Measurements from ENCODE around the gene PGLYRP2.
"Not testable (repeated sequence)": the region's sequence is repeated elsewhere in the genome, so short reads cannot be mapped to it uniquely, and the experiment has no call there.

The PGLYRP2 gene

GRCh38 chr19:15479391-15480345 is at the start of gene PGLYRP2:
Gene PGLYRP2 (minus strand): TSS chr19:15479501. CDS start chr19:15479371, 130 bp downstream.
- DNase-seq (ENCODE audit: low read depth in 2 of 3, low spot score in 1 of 3), result no peak

- DNase-seq (ENCODE audit: low read depth in 2 of 3, low spot score in 1 of 3), result no peak
Measured at GRCh38 chr19:15527705-15528104, 48.4 kb upstream of the PGLYRP2 start.

- no peak for DNase-seq (ENCODE audit: low read depth in 2 of 3, low spot score in 1 of 3)
Measured at GRCh38 chr19:15526408-15526807, 47.1 kb upstream of the PGLYRP2 start.

- DNase-seq (ENCODE audit: low read depth in 2 of 3, low spot score in 1 of 3), result no peak
Measured at GRCh38 chr19:15525291-15525690, 46.0 kb upstream of the PGLYRP2 start.

- DNase-seq (ENCODE audit: low read depth in 2 of 3, low spot score in 1 of 3), result no peak
Measured at GRCh38 chr19:15524781-15525180, 45.5 kb upstream of the PGLYRP2 start.

- no peak for DNase-seq (ENCODE audit: low read depth in 2 of 3, low spot score in 1 of 3)
Measured at GRCh38 chr19:15519433-15519976, 40.2 kb upstream of the PGLYRP2 start.

- DNase-seq (ENCODE audit: low read depth in 2 of 3, low spot score in 1 of 3), result no peak
Measured at GRCh38 chr19:15517778-15518177, 38.5 kb upstream of the PGLYRP2 start.

GRCh38 chr19:15516363-15516762 is 37.1 kb upstream of the PGLYRP2 start:
- DNase-seq (ENCODE audit: low read depth in 2 of 3, low spot score in 1 of 3), result no peak

GRCh38 chr19:15515227-15515625 is 35.9 kb upstream of the PGLYRP2 start:
- DNase-seq (ENCODE audit: low read depth in 2 of 3, low spot score in 1 of 3), result not testable (repeated sequence)

GRCh38 chr19:15511671-15512424 is 32.5 kb upstream of the PGLYRP2 start:
- DNase-seq (ENCODE audit: low read depth in 2 of 3, low spot score in 1 of 3), result no peak

- DNase-seq (ENCODE audit: low read depth in 2 of 3, low spot score in 1 of 3), result no peak
Measured at GRCh38 chr19:15508035-15508710, 28.9 kb upstream of the PGLYRP2 start, which contains the start of gene CYP4F22. Gene CYP4F22 (plus strand): TSS chr19:15508525. CDS start chr19:15525337, 16,812 bp downstream.

GRCh38 chr19:15507068-15508034 is 28.1 kb upstream of the PGLYRP2 start:
- DNase-seq (ENCODE audit: low read depth in 2 of 3, low spot score in 1 of 3), result no peak

GRCh38 chr19:15506074-15506571 is 26.8 kb upstream of the PGLYRP2 start:
- no peak for DNase-seq (ENCODE audit: low read depth in 2 of 3, low spot score in 1 of 3)

GRCh38 chr19:15502264-15502663 is 23.0 kb upstream of the PGLYRP2 start:
- no peak for DNase-seq (ENCODE audit: low read depth in 2 of 3, low spot score in 1 of 3)

GRCh38 chr19:15501596-15501995 is 22.3 kb upstream of the PGLYRP2 start:
- DNase-seq (ENCODE audit: low read depth in 2 of 3, low spot score in 1 of 3), result no peak

GRCh38 chr19:15498910-15499309 is 19.6 kb upstream of the PGLYRP2 start:
- DNase-seq (ENCODE audit: low read depth in 2 of 3, low spot score in 1 of 3), result no peak

- DNase-seq (ENCODE audit: low read depth in 2 of 3, low spot score in 1 of 3), result no peak
Measured at GRCh38 chr19:15498156-15498858, 19.0 kb upstream of the PGLYRP2 start.

- no peak for DNase-seq (ENCODE audit: low read depth in 2 of 3, low spot score in 1 of 3)
Measured at GRCh38 chr19:15495151-15495550, 15.8 kb upstream of the PGLYRP2 start.
